GM12878 (cell line): ENCODE results near the gene FAM161A. TPM values are rescaled to one million over a fixed set of nuclear protein-coding genes. Genes with fewer than 3 reads are reported as not detected.

ENCODE experiments used
- CHD2 ChIP-seq: IDR thresholded peaks from 2 replicates; pipeline ENCODE4 v1.6.1; 2011; ENCODE audit warnings: low read depth, low read length, improper control_type of control experiment, borderline replicate concordance
- KDM1A ChIP-seq: fragments of 200-600 bp; sonication (generic); IDR thresholded peaks from 2 replicates; pipeline ENCODE4 v1.6.1; 2016; ENCODE audit warnings: borderline replicate concordance
- MEF2A ChIP-seq: IDR thresholded peaks from 2 replicates; pipeline ENCODE4 v1.6.1; 2011; ENCODE audit warnings: low read depth, mild to moderate bottlenecking, low read length, moderate library complexity; ENCODE audit not compliant: insufficient read depth
- NFIC ChIP-seq: IDR thresholded peaks from 2 replicates; pipeline ENCODE4 v1.6.1; 2012; ENCODE audit warnings: low read depth, mild to moderate bottlenecking, inconsistent platforms, low read length, moderate library complexity
- NR2F1 ChIP-seq: fragments of 450-650 bp; conservative IDR thresholded peaks from 2 replicates; pipeline ENCODE4 v1.6.1; 2017; ENCODE audit warnings: mild to moderate bottlenecking
- PML ChIP-seq: IDR thresholded peaks from 2 replicates; pipeline ENCODE4 v1.6.1; 2012; ENCODE audit warnings: low read length, inconsistent platforms
- SIN3A ChIP-seq: IDR thresholded peaks from 2 replicates; pipeline ENCODE4 v1.6.1; 2012; ENCODE audit warnings: low read depth, low read length, improper control_type of control experiment
- SMAD5 ChIP-seq: IDR thresholded peaks from 2 replicates; pipeline ENCODE4 v1.6.1; 2016; ENCODE audit warnings: antibody characterized with exemption, low read depth
- SREBF2 ChIP-seq: IDR thresholded peaks from 2 replicates; pipeline ENCODE4 v1.6.1; 2012; ENCODE audit warnings: mild to moderate bottlenecking, low read length
- SRF ChIP-seq, 2 experiments: IDR thresholded peaks; 2 replicates each; pipeline ENCODE4 v1.6.1; 2011; ENCODE audit warnings: low read depth in 2 of 2, low read length in 2 of 2, mild to moderate bottlenecking in 1 of 2, moderate library complexity in 1 of 2
- TAF1 ChIP-seq: IDR thresholded peaks from 2 replicates; pipeline ENCODE4 v1.6.1; 2011; ENCODE audit warnings: mild to moderate bottlenecking, low read depth, low read length, borderline replicate concordance
- WRNIP1 ChIP-seq: IDR thresholded peaks from 2 replicates; pipeline ENCODE4 v1.6.1; 2011; ENCODE audit warnings: low read depth, low read length, improper control_type of control experiment, borderline replicate concordance
- YBX1 ChIP-seq: fragments of 450-650 bp; IDR thresholded peaks from 2 replicates; pipeline ENCODE4 v1.6.1; 2016; ENCODE audit warnings: antibody characterized with exemption
- ZNF384 ChIP-seq: IDR thresholded peaks from 2 replicates; pipeline ENCODE4 v1.6.1; 2012; ENCODE audit warnings: low read depth, mild to moderate bottlenecking, low read length, improper control_type of control experiment, borderline replicate concordance
- polyA plus RNA-seq, 11 experiments: library from polyadenylated mRNA; depleted of rRNA in 4 of 11; unstranded in 6 of 11; stranded (reverse) in 5 of 11; fragments of >200 nt; fragmentation: Nextera tagmentation in 4 of 11; fragmentation: Illumina TruSeq in 1 of 11; extraction: Ambion mirVana in 4 of 11; extraction: Trizol in 1 of 11; gene quantifications; 1 replicate in 1 of 11; 2 replicates in 10 of 11; pipeline versions ENCODE4 v1.2.1 to v1.2.3, GENCODE V29; 2011 to 2016; ENCODE audit warnings: inconsistent platforms in 2 of 11, missing spikeins in 2 of 11, low read depth in 1 of 11
- total RNA-seq, 4 experiments: library from RNA; depleted of rRNA in 3 of 4; stranded (reverse); fragments of >200 nt in 3 of 4; fragmentation: Illumina TruSeq in 1 of 4; extraction: Trizol in 1 of 4; gene quantifications; 2 replicates each; pipeline versions ENCODE4 v1.2.1 to v1.2.3, GENCODE V29; 2013 to 2021
- TF ChIP-seq, protein P1 (sequence below): fragments of 450-650 bp; formaldehyde crosslinking; IDR thresholded peaks from 2 replicates; pipeline ENCODE4 v1.4.0; 2020; ENCODE audit warnings: mild to moderate bottlenecking, moderate library complexity
- TF ChIP-seq, protein P2 (sequence below): IDR thresholded peaks from 2 replicates; pipeline ENCODE4 v1.6.1; 2011; ENCODE audit warnings: mild to moderate bottlenecking, low read depth, low read length, moderate library complexity; ENCODE audit not compliant: insufficient replicate concordance
- TF ChIP-seq, protein P3 (sequence below): fragments of 450-650 bp; formaldehyde crosslinking; IDR thresholded peaks from 2 replicates; pipeline ENCODE4 v1.4.0; 2022; ENCODE audit warnings: mild to moderate bottlenecking, moderate library complexity
- TF ChIP-seq, protein P4 (sequence below): IDR thresholded peaks from 2 replicates; pipeline ENCODE4 v1.6.1; 2012; ENCODE audit warnings: mild to moderate bottlenecking, low read depth, low read length

FAM161A gene
- total and polyA plus RNA-seq, 10 of the 15 experiments (the other 5 are each of a cell fraction or from before 2014, with no cell fraction given), result 2.2 to 12.2 (median 8.9) TPM

DNA sequence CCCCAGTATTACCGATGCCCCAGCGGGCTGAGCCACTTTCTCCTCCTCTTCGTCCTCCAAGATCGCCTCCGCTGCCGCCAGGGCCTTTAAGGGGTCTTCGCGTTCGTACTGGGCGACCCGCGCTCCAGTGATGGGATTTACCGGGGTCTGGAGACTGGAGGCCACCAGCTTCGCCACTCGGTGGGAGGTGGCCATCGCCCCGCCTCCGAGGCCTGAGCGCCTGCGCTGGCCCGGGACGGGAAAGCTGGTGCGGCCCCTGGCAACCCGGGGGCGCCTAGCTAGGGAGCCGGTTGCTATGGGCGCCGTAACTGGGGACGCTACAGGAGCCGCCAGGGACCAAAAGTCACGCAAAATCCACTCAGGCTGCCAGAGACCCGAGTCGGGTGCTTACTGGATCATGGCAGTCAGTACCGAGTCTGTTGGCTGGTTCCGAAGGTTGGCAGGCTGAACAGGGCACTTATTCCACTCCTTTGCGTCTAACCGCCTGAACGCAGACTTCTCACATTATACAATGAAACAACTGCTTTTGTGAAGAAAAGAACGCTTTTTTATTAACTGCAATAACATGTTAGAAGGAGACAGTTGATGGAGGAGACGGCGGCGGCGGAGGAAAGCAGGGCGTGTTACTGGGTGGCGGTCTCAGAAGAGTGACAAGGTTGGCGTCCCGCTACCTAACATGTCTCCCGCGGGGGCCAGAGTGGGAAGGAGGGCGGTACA lies at the start of gene FAM161A (continued):
- TF ChIP-seq, protein P1, sequence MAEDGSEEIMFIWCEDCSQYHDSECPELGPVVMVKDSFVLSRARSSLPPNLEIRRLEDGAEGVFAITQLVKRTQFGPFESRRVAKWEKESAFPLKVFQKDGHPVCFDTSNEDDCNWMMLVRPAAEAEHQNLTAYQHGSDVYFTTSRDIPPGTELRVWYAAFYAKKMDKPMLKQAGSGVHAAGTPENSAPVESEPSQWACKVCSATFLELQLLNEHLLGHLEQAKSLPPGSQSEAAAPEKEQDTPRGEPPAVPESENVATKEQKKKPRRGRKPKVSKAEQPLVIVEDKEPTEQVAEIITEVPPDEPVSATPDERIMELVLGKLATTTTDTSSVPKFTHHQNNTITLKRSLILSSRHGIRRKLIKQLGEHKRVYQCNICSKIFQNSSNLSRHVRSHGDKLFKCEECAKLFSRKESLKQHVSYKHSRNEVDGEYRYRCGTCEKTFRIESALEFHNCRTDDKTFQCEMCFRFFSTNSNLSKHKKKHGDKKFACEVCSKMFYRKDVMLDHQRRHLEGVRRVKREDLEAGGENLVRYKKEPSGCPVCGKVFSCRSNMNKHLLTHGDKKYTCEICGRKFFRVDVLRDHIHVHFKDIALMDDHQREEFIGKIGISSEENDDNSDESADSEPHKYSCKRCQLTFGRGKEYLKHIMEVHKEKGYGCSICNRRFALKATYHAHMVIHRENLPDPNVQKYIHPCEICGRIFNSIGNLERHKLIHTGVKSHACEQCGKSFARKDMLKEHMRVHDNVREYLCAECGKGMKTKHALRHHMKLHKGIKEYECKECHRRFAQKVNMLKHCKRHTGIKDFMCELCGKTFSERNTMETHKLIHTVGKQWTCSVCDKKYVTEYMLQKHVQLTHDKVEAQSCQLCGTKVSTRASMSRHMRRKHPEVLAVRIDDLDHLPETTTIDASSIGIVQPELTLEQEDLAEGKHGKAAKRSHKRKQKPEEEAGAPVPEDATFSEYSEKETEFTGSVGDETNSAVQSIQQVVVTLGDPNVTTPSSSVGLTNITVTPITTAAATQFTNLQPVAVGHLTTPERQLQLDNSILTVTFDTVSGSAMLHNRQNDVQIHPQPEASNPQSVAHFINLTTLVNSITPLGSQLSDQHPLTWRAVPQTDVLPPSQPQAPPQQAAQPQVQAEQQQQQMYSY (CRISPR knock-in tag), result no peak
- TF ChIP-seq SRF (IDR thresholded peaks at IDR 0.05; ENCODE audit: low read depth in 2 of 2, low read length in 2 of 2), result no peak
- no peak for TF ChIP-seq SREBF2
- no peak for TF ChIP-seq KDM1A
- no peak for TF ChIP-seq ZNF384
- no peak for TF ChIP-seq TAF1
- TF ChIP-seq, protein P2, sequence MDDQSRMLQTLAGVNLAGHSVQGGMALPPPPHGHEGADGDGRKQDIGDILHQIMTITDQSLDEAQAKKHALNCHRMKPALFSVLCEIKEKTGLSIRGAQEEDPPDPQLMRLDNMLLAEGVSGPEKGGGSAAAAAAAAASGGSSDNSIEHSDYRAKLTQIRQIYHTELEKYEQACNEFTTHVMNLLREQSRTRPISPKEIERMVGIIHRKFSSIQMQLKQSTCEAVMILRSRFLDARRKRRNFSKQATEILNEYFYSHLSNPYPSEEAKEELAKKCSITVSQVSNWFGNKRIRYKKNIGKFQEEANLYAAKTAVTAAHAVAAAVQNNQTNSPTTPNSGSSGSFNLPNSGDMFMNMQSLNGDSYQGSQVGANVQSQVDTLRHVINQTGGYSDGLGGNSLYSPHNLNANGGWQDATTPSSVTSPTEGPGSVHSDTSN, result no peak
- TF ChIP-seq YBX1, result no peak
- TF ChIP-seq CHD2, result no peak
- TF ChIP-seq, protein P3, sequence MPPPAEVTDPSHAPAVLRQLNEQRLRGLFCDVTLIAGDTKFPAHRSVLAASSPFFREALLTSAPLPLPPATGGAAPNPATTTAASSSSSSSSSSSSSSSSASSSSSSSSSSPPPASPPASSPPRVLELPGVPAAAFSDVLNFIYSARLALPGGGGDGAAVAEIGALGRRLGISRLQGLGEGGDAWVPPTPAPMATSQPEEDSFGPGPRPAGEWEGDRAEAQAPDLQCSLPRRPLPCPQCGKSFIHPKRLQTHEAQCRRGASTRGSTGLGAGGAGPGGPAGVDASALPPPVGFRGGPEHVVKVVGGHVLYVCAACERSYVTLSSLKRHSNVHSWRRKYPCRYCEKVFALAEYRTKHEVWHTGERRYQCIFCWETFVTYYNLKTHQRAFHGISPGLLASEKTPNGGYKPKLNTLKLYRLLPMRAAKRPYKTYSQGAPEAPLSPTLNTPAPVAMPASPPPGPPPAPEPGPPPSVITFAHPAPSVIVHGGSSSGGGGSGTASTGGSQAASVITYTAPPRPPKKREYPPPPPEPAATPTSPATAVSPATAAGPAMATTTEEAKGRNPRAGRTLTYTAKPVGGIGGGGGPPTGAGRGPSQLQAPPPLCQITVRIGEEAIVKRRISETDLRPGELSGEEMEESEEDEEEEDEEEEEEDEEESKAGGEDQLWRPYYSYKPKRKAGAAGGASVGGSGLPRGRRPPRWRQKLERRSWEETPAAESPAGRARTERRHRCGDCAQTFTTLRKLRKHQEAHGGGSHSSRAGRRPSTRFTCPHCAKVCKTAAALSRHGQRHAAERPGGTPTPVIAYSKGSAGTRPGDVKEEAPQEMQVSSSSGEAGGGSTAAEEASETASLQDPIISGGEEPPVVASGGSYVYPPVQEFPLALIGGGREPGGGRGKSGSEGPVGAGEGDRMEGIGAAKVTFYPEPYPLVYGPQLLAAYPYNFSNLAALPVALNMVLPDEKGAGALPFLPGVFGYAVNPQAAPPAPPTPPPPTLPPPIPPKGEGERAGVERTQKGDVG (CRISPR knock-in tag), result no peak
- no peak; the same call in 1 of the 2 replicates for TF ChIP-seq SMAD5
- no peak for TF ChIP-seq WRNIP1
- TF ChIP-seq NR2F1, result no peak
- TF ChIP-seq PML, result peak; percentile 73; the same call in 1 of the 2 replicates
- TF ChIP-seq, protein P4, sequence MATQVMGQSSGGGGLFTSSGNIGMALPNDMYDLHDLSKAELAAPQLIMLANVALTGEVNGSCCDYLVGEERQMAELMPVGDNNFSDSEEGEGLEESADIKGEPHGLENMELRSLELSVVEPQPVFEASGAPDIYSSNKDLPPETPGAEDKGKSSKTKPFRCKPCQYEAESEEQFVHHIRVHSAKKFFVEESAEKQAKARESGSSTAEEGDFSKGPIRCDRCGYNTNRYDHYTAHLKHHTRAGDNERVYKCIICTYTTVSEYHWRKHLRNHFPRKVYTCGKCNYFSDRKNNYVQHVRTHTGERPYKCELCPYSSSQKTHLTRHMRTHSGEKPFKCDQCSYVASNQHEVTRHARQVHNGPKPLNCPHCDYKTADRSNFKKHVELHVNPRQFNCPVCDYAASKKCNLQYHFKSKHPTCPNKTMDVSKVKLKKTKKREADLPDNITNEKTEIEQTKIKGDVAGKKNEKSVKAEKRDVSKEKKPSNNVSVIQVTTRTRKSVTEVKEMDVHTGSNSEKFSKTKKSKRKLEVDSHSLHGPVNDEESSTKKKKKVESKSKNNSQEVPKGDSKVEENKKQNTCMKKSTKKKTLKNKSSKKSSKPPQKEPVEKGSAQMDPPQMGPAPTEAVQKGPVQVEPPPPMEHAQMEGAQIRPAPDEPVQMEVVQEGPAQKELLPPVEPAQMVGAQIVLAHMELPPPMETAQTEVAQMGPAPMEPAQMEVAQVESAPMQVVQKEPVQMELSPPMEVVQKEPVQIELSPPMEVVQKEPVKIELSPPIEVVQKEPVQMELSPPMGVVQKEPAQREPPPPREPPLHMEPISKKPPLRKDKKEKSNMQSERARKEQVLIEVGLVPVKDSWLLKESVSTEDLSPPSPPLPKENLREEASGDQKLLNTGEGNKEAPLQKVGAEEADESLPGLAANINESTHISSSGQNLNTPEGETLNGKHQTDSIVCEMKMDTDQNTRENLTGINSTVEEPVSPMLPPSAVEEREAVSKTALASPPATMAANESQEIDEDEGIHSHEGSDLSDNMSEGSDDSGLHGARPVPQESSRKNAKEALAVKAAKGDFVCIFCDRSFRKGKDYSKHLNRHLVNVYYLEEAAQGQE, result 0 out of 2 replicates have a peak, but pooled peaks have one; percentile 9
- no peak for TF ChIP-seq MEF2A
- TF ChIP-seq SIN3A, result peak; percentile 99
- TF ChIP-seq NFIC, result no peak
